Gastroesophageal sphincter (tissue), 4 donors: ENCODE data around the gene LIMS2. TPM values are rescaled to one million over a fixed set of nuclear protein-coding genes. Genes with fewer than 3 reads are reported as not detected.

ENCODE experiments used
- ATAC-seq: fragments of 150-250 bp; one replicate; pipeline ENCODE4 v1.9.1; 2016; ENCODE audit warnings: mild to moderate bottlenecking, moderate library complexity
- H3K27ac ChIP-seq, 4 donors: fragments of 200-600 bp; sonication (generic) in 3 of 4; 1 replicate in 3 of 4; 2 replicates in 1 of 4; pipeline ENCODE4 v1.5.1; 2016 to 2019
- H3K27me3 ChIP-seq: fragments of 200-600 bp; sonication (generic); one replicate; pipeline ENCODE4 v1.5.1; 2019
- H3K36me3 ChIP-seq, 2 donors: fragments of 200-600 bp; sonication (generic); one replicate each; pipeline ENCODE4 v1.5.1; 2019; ENCODE audit warnings: control low read depth in 1 of 2
- H3K4me1 ChIP-seq, 3 donors: fragments of 200-600 bp; sonication (generic); 1 replicate in 2 of 3; 2 replicates in 1 of 3; pipeline ENCODE4 v1.5.1; 2016 to 2019; ENCODE audit warnings: control low read depth in 2 of 3
- H3K4me3 ChIP-seq, 2 donors: fragments of 200-600 bp; sonication (generic); one replicate each; pipeline ENCODE4 v1.5.1; 2019; ENCODE audit warnings: mild to moderate bottlenecking in 1 of 2, moderate library complexity in 1 of 2
- H3K9me3 ChIP-seq, 3 donors: fragments of 200-600 bp; sonication (generic); one replicate each; pipeline ENCODE4 v1.5.1; 2017 to 2019; ENCODE audit warnings: control low read depth in 2 of 3
- CTCF ChIP-seq, 4 experiments: fragments of 200-600 bp in 2 of 4; fragments of 450-650 bp in 2 of 4; sonication (generic) in 1 of 4; IDR thresholded peaks; one replicate each; pipeline ENCODE4 v1.5.1; 2017 to 2019; ENCODE audit warnings: antibody characterized with exemption in 4 of 4, mild to moderate bottlenecking in 2 of 4, moderate library complexity in 2 of 4
- EP300 ChIP-seq: sonication (generic); formaldehyde crosslinking; IDR thresholded peaks from one replicate; pipeline ENCODE4 v1.6.1; 2017; ENCODE audit warnings: antibody characterized with exemption, mild to moderate bottlenecking
- POLR2A ChIP-seq, 2 donors: fragments of 450-650 bp; IDR thresholded peaks; one replicate each; pipeline ENCODE4 v1.6.1; 2017; ENCODE audit warnings: antibody characterized with exemption in 2 of 2, mild to moderate bottlenecking in 2 of 2, moderate library complexity in 1 of 2
- POLR2AphosphoS5 ChIP-seq: sonication (generic); formaldehyde crosslinking; IDR thresholded peaks from one replicate; pipeline ENCODE4 v1.6.1; 2017; ENCODE audit warnings: antibody characterized with exemption
- WGBS, 2 donors: methylation state at CpG; one replicate each; pipeline ENCODE4 v1.1.5; 2018; ENCODE audit warnings: low coverage in 1 of 2; 5-methylcytosine and 5-hydroxymethylcytosine counted together
- total RNA-seq, 4 donors: library from RNA; depleted of rRNA; stranded (reverse); fragments of >200 nt; gene quantifications; one replicate each; pipeline ENCODE4 v1.1.0, GENCODE V29; 2016

The LIMS2 gene
- total RNA-seq, 4 donors from 2014 or later: 81.4 to 275 (median 124) TPM

- Histone ChIP-seq H3K9me3 (no peaks in the 10 kb centered on the region), H3K36me3 (no peaks in the 10 kb centered on the region), H3K4me3 (no peak overlapping the region), H3K27me3 (peaks cover 40% of the 10 kb centered on the region), H3K4me1 (no peaks in the 10 kb centered on the region), H3K27ac (no peak overlapping the region)
- TF ChIP-seq EP300 (no peak), CTCF (IDR thresholded peaks at IDR 0.05) (no peak), POLR2A (IDR thresholded peaks at IDR 0.05) (no peak), POLR2AphosphoS5 (no peak)
- no peak for ATAC-seq
- WGBS, 2 donors: 93 to 94% methylated on average over 3 to 4 of the region's 6 CpGs
Observed at GRCh38 chr2:127619203-127619590, 56.1 kb downstream of the LIMS2 start.

GRCh38 chr2:127618551-127619202 is 56.7 kb downstream of the LIMS2 start:
- no peaks in the 10 kb centered on the region for H3K4me1 ChIP-seq
- TF ChIP-seq CTCF (IDR thresholded peaks at IDR 0.05) (no peak), EP300 (no peak), POLR2A (IDR thresholded peaks at IDR 0.05) (no peak), POLR2AphosphoS5 (no peak)
- WGBS, 2 donors: 43 to 75% methylated on average over 4 to 7 of the region's 7 CpGs

GRCh38 chr2:127615511-127616166 is 59.7 kb downstream of the LIMS2 start:
- no peaks in the 10 kb centered on the region for H3K36me3 ChIP-seq
- peaks cover 11% of the 10 kb centered on the region for H3K27me3 ChIP-seq
- ATAC-seq: no peak
- H3K4me1 ChIP-seq: no peaks in the 10 kb centered on the region
- 76 to 79% methylated on average over 6 to 15 of the region's 18 CpGs for WGBS, 2 donors
- H3K27ac ChIP-seq: no peak overlapping the region
- TF ChIP-seq CTCF (IDR thresholded peaks at IDR 0.05): no peak
- TF ChIP-seq EP300: no peak
- TF ChIP-seq POLR2A (IDR thresholded peaks at IDR 0.05): no peak
- TF ChIP-seq POLR2AphosphoS5: no peak
- H3K4me3 ChIP-seq: no peak overlapping the region
- H3K9me3 ChIP-seq: peaks cover 0 to 33% (median 0%) of the 10 kb centered on the region in 3 donors

More at GRCh38 chr2:127618551-127619202, 56.7 kb downstream of the LIMS2 start:
- Histone ChIP-seq H3K36me3 (no peaks in the 10 kb centered on the region), H3K27me3 (peaks cover 35% of the 10 kb centered on the region), H3K27ac (no peak overlapping the region), H3K4me3 (no peak overlapping the region), H3K9me3 (peaks cover 0 to 4% (median 0%) of the 10 kb centered on the region in 3 donors)
- ATAC-seq: no peak

- no peak overlapping the region for H3K4me3 ChIP-seq
- WGBS, 2 donors: 58 to 60% methylated on average over 1 to 2 of the region's 3 CpGs
- H3K27me3 ChIP-seq: peaks cover 4% of the 10 kb centered on the region
- no peaks in the 10 kb centered on the region for H3K36me3 ChIP-seq
- no peak for ATAC-seq
- H3K27ac ChIP-seq: no peak overlapping the region
- peaks cover 0 to 35% (median 0%) of the 10 kb centered on the region in 3 donors for H3K9me3 ChIP-seq
- no peak for TF ChIP-seq POLR2AphosphoS5
- no peak for TF ChIP-seq POLR2A (IDR thresholded peaks at IDR 0.05)
- no peak for TF ChIP-seq CTCF (IDR thresholded peaks at IDR 0.05)
- no peak for TF ChIP-seq EP300
- no peaks in the 10 kb centered on the region for H3K4me1 ChIP-seq
Observed at GRCh38 chr2:127614731-127615130, 60.6 kb downstream of the LIMS2 start.

- H3K36me3 ChIP-seq: no peaks in the 10 kb centered on the region
- no peaks in the 10 kb centered on the region for H3K4me1 ChIP-seq
- no peak overlapping the region for H3K27ac ChIP-seq
- TF ChIP-seq CTCF (IDR thresholded peaks at IDR 0.05) (no peak), EP300 (no peak), POLR2AphosphoS5 (no peak), POLR2A (IDR thresholded peaks at IDR 0.05) (no peak)
- WGBS, 2 donors: no CpG with 5 or more reads among the region's 2 CpGs
- no peak overlapping the region for H3K4me3 ChIP-seq
- peaks cover 2% of the 10 kb centered on the region for H3K27me3 ChIP-seq
- ATAC-seq: no peak
- H3K9me3 ChIP-seq: peaks cover 0 to 35% (median 0%) of the 10 kb centered on the region in 3 donors
Observed at GRCh38 chr2:127614246-127614645, 61.1 kb downstream of the LIMS2 start.
